ENCODE results near the gene XCR1. TPM values are rescaled to one million over a fixed set of nuclear protein-coding genes. Genes with fewer than 3 reads are reported as not detected.

XCR1 gene
- total RNA-seq, 1 donor from 2014 or later = not detected

- DNase-seq (ENCODE audit: low spot score) = no peak
- intact Hi-C loops (cut with DNase I) = no loop called here
These were observed 58.6 kb downstream of the XCR1 start for GRCh38 chr3:45968706-45969105.

GRCh38 chr3:45968149-45968548 lies 59.1 kb downstream of the XCR1 start:
- no peak for DNase-seq (ENCODE audit: low spot score)
- intact Hi-C loops (cut with DNase I) = no loop called here

DNA sequence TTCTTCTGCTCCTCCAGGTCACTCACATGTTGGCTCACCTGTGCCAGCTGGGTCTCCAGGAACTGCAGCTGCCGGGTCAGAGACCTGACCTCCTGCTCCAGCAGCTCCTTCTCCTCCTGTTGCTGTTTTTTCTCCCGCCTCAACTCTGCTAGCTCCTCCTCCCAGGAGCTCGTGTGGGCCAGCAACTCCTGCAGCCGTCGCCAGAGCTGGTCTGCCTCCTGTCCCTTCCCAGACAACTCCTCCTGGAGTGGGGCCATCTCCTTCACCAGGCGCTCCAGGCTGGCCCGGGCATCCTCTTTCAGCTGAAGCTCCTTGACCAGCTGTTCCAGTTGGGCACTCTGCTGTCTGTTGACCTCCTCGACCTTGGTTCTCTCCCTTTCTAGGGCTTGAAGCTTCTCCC lies 59.6 kb downstream of the XCR1 start:
- DNase-seq (ENCODE audit: low spot score) = no peak
- intact Hi-C loops (cut with DNase I) = no loop called here

Other genes with a start within 250 kb of the XCR1 start
- gene SLC6A20, start 230.9 kb downstream of the XCR1 start, total RNA-seq = not detected
- 6.0 TPM for gene LZTFL1, start 185.4 kb downstream of the XCR1 start, total RNA-seq
- gene CCR9, start 140.9 kb downstream of the XCR1 start, total RNA-seq = not detected
- gene CXCR6, start 84.0 kb downstream of the XCR1 start, total RNA-seq = 0.32 TPM
- gene FYCO1, start 31.7 kb downstream of the XCR1 start, total RNA-seq = 129 TPM
- gene CCR1, start 180.8 kb upstream of the XCR1 start, total RNA-seq = 3.2 TPM
- gene CCR3, start 215.0 kb upstream of the XCR1 start, total RNA-seq = not detected